Fibroblast of pulmonary artery (primary cell): ENCODE measurements around the gene PLA2G2C.
"Not testable (repeated sequence)": the region's sequence is repeated elsewhere in the genome, so short reads cannot be mapped to it uniquely, and the experiment has no call there.

ENCODE experiments used
- DNase-seq: peaks from one replicate; pipeline ENCODE4 v3.0.0-alpha.2; 2010; ENCODE audit warnings: low read depth
- H3K4me3 ChIP-seq: replicated peaks from 2 replicates; pipeline ENCODE4 v1.5.1; 2011; ENCODE audit warnings: low read depth, mild to moderate bottlenecking, control low read depth, low read length, moderate library complexity
- TF ChIP-seq, protein P1 (sequence below): IDR thresholded peaks from 2 replicates; pipeline ENCODE4 v1.5.1; 2011; ENCODE audit warnings: mild to moderate bottlenecking, control low read depth, low read length, inconsistent platforms; ENCODE audit errors: missing control alignments

Gene PLA2G2C

DNA sequence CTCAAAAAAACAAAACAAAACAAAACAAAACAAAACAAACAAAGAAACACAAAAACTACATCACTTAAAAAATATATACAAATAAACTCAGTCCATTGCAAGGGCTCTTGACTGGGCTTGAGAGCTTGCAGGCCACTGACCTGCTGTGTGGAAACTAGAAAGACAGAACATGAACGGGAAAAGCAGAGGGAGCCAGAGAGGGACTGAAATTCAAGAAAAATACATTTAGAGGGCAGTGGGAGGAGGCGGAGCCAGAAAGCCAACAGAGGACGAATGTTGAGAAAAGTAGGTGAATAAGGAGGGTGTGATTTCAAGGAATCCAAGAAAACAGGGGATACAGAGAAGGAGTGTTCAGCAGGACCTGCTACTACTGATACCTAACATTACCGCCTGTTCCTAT lies 41.4 kb upstream of the PLA2G2C start:
- no peak overlapping the region for H3K4me3 ChIP-seq
- DNase-seq: no peak
- TF ChIP-seq, protein P1, sequence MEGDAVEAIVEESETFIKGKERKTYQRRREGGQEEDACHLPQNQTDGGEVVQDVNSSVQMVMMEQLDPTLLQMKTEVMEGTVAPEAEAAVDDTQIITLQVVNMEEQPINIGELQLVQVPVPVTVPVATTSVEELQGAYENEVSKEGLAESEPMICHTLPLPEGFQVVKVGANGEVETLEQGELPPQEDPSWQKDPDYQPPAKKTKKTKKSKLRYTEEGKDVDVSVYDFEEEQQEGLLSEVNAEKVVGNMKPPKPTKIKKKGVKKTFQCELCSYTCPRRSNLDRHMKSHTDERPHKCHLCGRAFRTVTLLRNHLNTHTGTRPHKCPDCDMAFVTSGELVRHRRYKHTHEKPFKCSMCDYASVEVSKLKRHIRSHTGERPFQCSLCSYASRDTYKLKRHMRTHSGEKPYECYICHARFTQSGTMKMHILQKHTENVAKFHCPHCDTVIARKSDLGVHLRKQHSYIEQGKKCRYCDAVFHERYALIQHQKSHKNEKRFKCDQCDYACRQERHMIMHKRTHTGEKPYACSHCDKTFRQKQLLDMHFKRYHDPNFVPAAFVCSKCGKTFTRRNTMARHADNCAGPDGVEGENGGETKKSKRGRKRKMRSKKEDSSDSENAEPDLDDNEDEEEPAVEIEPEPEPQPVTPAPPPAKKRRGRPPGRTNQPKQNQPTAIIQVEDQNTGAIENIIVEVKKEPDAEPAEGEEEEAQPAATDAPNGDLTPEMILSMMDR: no peak

DNA sequence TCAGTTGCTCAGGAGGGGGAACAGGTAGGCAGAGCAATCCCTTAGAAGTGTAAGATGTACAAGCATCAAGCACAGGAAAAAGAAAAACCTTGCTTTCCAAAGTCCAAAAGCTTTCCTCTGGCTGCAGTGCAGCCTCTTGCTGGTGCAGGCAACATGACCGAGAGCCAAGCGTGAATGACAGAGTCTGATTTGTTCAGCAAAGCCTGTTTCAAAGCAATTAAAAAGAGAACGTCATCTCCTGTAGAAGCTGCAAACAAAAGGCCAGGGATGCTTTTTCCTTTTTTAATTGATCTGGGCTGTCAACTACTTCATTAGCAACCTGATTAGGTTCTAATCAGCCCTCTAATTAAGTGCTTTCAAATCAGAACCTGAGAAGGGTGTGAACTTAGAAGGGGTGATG lies 38.2 kb upstream of the PLA2G2C start:
- DNase-seq: no peak

DNA sequence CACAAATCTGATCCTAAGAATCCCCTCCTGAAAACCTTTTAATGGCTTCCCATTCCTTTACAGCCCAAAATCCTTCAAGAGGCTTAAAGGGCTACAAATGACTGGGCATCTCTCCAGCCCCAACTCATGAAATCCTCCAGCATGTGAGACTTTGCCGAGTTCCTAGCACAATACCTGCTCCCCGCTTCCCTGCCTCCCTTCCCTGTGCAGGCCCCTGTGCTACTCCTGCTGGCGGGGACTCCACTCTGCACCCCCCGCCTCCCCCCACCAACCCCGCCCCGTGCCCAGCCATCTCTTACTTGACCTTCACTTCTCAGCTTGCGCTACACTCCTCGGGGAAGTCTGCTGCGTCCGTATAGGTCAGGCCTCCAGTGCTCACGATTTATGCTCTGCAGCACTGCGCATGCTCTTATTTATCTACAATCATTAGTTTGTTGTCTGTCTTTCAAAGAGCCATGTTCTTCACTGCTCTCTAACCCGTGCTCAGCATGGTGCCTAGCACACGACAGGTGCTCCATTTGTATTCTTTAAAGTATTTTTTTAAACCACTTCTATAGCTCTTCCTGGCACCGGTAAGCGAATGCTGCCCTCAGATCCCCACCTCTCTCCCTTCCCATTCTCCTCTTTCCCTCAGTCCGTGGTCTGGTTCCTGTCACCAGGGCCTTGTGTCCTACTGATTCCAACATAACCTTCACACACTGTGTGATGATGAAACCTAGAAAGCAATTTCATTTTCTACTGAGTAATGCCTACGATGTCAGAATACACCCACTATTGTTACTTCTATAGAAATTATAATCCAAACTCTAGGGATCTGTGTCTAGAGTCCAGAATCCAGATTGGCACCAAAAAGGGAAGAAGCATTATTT lies 37.5 kb upstream of the PLA2G2C start:
- TF ChIP-seq, protein P1: no peak
- H3K4me3 ChIP-seq: no peak overlapping the region
- no peak for DNase-seq

More for the DNA sequence above, 38.2 kb upstream of the PLA2G2C start:
- TF ChIP-seq, protein P1: no peak
- no peak overlapping the region for H3K4me3 ChIP-seq

DNA sequence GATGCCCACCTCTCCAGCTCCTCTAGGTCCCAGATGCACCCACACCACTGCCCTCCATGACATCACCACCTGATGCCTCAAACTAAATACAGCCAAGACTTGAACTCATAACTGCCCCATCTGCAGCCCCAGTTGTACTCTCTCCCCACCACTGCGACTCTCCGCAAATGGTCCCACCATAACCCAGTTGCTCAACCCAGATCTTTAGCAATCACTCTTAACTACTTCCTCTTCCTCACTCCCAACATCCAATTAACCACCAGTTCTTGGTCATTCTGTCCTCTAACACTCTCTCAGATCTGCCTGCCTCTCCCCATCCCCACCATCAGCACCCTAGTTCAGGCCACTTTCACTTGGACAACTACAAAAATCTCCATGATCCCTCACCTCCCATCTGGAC lies 36.8 kb upstream of the PLA2G2C start:
- DNase-seq: no peak
- H3K4me3 ChIP-seq: no peak overlapping the region
- TF ChIP-seq, protein P1: no peak

DNA sequence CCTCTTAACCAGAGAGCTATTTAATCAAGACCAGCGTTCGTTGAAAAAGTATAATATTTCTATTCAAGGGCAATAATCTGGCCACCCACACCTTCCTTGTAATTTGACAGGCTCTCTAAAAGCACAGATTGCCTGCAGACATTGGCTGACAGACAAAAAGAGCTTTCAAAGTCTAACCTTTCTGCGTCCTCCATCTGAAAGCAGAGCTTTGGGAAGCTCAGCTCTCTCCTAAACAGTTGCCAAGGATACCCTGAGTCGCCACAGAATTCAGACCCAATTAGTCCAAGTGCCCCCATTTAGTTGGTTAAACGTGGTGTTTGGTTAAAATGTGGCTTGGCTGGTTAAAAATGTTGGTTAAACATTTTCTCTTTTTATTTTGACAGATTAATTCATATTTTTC lies 33.7 kb upstream of the PLA2G2C start:
- no peak overlapping the region for H3K4me3 ChIP-seq
- DNase-seq: no peak
- TF ChIP-seq, protein P1: no peak

DNA sequence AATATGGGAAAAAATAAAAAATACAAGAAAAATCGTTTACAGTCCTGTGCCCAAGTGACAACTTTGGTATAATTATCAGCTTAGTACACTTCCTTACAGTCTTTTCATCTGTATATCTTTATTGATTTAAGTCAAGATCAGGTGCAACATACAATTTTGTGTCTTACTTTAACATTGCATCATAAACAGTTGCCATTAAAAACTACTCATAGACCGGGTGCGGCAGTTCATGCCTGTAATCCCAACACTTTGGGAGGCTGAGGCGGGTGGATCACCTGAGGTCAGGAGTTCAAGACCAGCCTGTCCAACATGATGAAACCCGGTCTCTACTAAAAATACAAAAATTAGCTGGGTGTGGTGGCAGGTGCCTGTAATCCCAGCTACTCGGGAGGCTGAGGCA lies 32.7 kb upstream of the PLA2G2C start:
- DNase-seq, H3K4me3 ChIP-seq: not testable (repeated sequence)

DNA sequence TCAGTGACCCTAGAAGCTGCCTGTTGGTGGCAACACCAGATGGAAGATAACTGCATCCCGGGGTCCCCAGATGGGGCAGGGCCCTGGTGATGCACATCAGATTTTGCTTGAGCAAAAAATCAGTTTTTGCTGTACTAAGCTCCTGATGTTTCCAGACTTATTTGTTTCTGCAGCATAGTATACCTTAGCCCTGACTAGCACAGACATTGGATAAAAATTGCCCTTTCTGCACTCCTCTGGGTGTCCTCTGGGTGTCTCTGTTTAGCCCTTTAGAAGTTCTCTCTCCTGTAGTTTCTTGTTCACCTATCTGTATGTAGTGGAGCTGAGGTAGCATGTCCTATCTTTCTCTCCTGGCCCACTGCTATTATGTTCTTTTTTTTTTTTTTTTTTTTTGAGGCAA lies 30.3 kb upstream of the PLA2G2C start:
- peak; percentile 33 for DNase-seq
- TF ChIP-seq, protein P1: peak; percentile 49
- H3K4me3 ChIP-seq: no peak overlapping the region
